ENCODE results near the gene ALPI. TPM values are rescaled to one million over a fixed set of nuclear protein-coding genes. Genes with fewer than 3 reads are reported as not detected.

Gene ALPI
- total RNA-seq, 1 experiment from 2014 or later: not detected

GRCh38 chr2:232435805-232436204, 20.1 kb upstream of the ALPI start:
- ATAC-seq: no peak
- Histone ChIP-seq H3K27me3 (ENCODE audit: low read length) (no peaks in the 10 kb centered on the region), H3K79me2 (ENCODE audit: low read length) (no peaks in the 10 kb centered on the region), H3K9me3 (ENCODE audit: low read length) (no peaks in the 10 kb centered on the region), H3K27ac (ENCODE audit: low read length) (no peak overlapping the region), H3K36me3 (ENCODE audit: low read depth, low read length) (no peaks in the 10 kb centered on the region), H3K4me2 (ENCODE audit: low read length) (no peak overlapping the region), H3K9me2 (replicated peaks; ENCODE audit: low read length) (no peaks in the 10 kb centered on the region), H4K20me1 (ENCODE audit: low read length) (no peaks in the 10 kb centered on the region), H3K4me3 (ENCODE audit: low read length) (no peak overlapping the region), H3K4me1 (ENCODE audit: insufficient read depth, low read length) (no peaks in the 10 kb centered on the region), H3K9ac (ENCODE audit: low read length) (no peak overlapping the region), H2AFZ (ENCODE audit: low read length) (no peak overlapping the region), H3F3A (ENCODE audit: low read length, unreplicated experiment) (no peaks in the 10 kb centered on the region)
- no peak for DNase-seq
- no TSS peak for BruUV-seq (replicated peaks)
- intact Hi-C loops (cut with micrococcal nuclease): no loop called here
- POLR2A ChIA-PET (ENCODE audit: unreplicated experiment): no interaction called here
- CTCF ChIA-PET: no interaction called here
- TF ChIP-seq, protein P1, sequence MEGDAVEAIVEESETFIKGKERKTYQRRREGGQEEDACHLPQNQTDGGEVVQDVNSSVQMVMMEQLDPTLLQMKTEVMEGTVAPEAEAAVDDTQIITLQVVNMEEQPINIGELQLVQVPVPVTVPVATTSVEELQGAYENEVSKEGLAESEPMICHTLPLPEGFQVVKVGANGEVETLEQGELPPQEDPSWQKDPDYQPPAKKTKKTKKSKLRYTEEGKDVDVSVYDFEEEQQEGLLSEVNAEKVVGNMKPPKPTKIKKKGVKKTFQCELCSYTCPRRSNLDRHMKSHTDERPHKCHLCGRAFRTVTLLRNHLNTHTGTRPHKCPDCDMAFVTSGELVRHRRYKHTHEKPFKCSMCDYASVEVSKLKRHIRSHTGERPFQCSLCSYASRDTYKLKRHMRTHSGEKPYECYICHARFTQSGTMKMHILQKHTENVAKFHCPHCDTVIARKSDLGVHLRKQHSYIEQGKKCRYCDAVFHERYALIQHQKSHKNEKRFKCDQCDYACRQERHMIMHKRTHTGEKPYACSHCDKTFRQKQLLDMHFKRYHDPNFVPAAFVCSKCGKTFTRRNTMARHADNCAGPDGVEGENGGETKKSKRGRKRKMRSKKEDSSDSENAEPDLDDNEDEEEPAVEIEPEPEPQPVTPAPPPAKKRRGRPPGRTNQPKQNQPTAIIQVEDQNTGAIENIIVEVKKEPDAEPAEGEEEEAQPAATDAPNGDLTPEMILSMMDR (conservative IDR thresholded peaks at IDR 0.05; ENCODE audit: low read depth, low read length): no peak
- TF ChIP-seq EZH2phosphoT487 (IDR thresholded peaks at IDR 0.05; ENCODE audit: borderline replicate concordance, low read length) (no peak), EZH2 (IDR thresholded peaks at IDR 0.05; ENCODE audit: low read length, unreplicated experiment) (no peak)

DNA sequence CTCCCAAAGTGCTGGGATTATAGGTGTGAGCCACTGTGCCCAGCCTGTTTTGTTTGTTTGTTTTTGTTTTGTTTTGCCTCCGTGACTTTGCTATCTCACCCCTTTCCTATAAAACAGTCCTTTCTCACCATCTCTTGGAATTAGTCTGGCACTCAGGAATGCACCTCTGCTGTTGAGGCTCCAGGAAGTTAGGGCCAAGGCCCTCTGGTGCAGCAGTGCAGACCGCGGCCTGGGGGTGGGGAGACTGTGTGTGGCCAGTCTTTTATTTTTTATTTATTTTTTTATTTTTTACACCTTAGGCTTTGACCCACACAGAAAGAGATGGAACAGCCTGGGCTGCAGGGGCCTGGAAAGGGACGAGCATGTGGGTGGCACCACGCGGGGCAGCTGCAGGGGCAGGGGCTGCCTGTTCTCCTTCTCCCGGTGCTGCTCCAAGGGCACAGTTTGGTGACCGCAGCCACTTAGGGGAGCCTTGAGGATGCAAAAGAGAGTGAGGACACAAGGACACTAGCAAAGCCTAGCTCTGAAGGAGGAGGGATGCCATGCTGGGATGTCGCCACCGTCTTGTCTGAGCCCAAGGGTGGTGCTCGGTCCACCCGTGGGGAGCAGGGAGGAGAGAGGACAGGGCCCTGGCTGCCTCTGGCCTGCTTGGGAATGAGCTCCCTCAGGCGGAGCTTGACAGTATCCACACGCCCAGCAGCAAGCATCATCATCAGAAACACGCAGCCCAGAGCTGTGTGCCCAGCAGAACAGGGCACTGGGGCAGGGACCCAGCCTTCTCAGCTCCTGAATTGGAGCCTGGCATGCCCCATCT, 19.4 kb upstream of the ALPI start:
- no TSS peak for BruUV-seq (replicated peaks)
- Histone ChIP-seq H3K9me3 (ENCODE audit: low read length) (no peaks in the 10 kb centered on the region), H3K9me2 (replicated peaks; ENCODE audit: low read length) (no peaks in the 10 kb centered on the region), H3K4me2 (ENCODE audit: low read length) (no peak overlapping the region), H3K9ac (ENCODE audit: low read length) (no peak overlapping the region), H4K20me1 (ENCODE audit: low read length) (no peaks in the 10 kb centered on the region), H3K27ac (ENCODE audit: low read length) (no peak overlapping the region), H3K4me1 (ENCODE audit: insufficient read depth, low read length) (no peaks in the 10 kb centered on the region), H3K27me3 (ENCODE audit: low read length) (no peaks in the 10 kb centered on the region), H2AFZ (ENCODE audit: low read length) (no peak overlapping the region), H3K79me2 (ENCODE audit: low read length) (no peaks in the 10 kb centered on the region), H3K36me3 (ENCODE audit: low read depth, low read length) (no peaks in the 10 kb centered on the region), H3F3A (ENCODE audit: low read length, unreplicated experiment) (no peaks in the 10 kb centered on the region), H3K4me3 (ENCODE audit: low read length) (no peak overlapping the region)
- ATAC-seq (no peak), DNase-seq (no peak)
- intact Hi-C loops (cut with micrococcal nuclease): no loop called here
- TF ChIP-seq, protein P1 (conservative IDR thresholded peaks at IDR 0.05; ENCODE audit: low read depth, low read length): no peak
- TF ChIP-seq EZH2 (IDR thresholded peaks at IDR 0.05; ENCODE audit: low read length, unreplicated experiment) (no peak), EZH2phosphoT487 (IDR thresholded peaks at IDR 0.05; ENCODE audit: borderline replicate concordance, low read length) (no peak)
- ChIA-PET CTCF (no interaction called here), POLR2A (ENCODE audit: unreplicated experiment) (no interaction called here)

DNA sequence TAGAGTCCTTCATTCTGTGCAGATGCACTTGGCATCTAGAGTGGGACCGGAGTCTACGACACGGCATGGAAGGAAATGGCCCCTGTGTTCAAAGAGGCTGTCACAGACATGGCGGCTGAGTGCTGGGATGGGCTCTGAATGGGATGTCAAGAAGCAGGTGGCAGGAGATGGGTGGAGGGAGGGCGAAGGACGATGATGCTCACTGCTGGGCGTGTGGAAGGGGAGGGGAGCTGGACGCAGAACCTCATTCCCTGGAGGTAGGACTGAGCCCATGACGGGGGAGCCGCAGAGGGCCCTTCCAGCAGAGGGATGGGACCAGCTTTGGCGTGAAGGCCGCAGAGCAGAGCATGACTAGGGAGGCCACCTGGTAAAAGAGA, 18.8 kb upstream of the ALPI start:
- DNase-seq (no peak), ATAC-seq (no peak)
- Histone ChIP-seq H3F3A (ENCODE audit: low read length, unreplicated experiment) (no peaks in the 10 kb centered on the region), H3K4me3 (ENCODE audit: low read length) (no peak overlapping the region), H4K20me1 (ENCODE audit: low read length) (no peaks in the 10 kb centered on the region), H3K4me1 (ENCODE audit: insufficient read depth, low read length) (no peaks in the 10 kb centered on the region), H3K4me2 (ENCODE audit: low read length) (no peak overlapping the region), H3K27me3 (ENCODE audit: low read length) (no peaks in the 10 kb centered on the region), H3K36me3 (ENCODE audit: low read depth, low read length) (no peaks in the 10 kb centered on the region), H3K9ac (ENCODE audit: low read length) (no peak overlapping the region), H2AFZ (ENCODE audit: low read length) (no peak overlapping the region), H3K9me2 (replicated peaks; ENCODE audit: low read length) (no peaks in the 10 kb centered on the region), H3K27ac (ENCODE audit: low read length) (no peak overlapping the region), H3K9me3 (ENCODE audit: low read length) (no peaks in the 10 kb centered on the region), H3K79me2 (ENCODE audit: low read length) (no peaks in the 10 kb centered on the region)
- intact Hi-C loops (cut with micrococcal nuclease): no loop called here
- TF ChIP-seq, protein P1 (conservative IDR thresholded peaks at IDR 0.05; ENCODE audit: low read depth, low read length): no peak
- TF ChIP-seq EZH2 (IDR thresholded peaks at IDR 0.05; ENCODE audit: low read length, unreplicated experiment) (no peak), EZH2phosphoT487 (IDR thresholded peaks at IDR 0.05; ENCODE audit: borderline replicate concordance, low read length) (no peak)
- CTCF ChIA-PET: interaction anchor here (0.6 kb wide), 1 partner anchor 557 kb away, joined by 3 read pairs; no protein-coding TSS in a partner anchor
- BruUV-seq (replicated peaks): no TSS peak
- POLR2A ChIA-PET (ENCODE audit: unreplicated experiment): no interaction called here
